Dendritic cell treated with granulocyte-macrophage colony-stimulating factor and Interleukin-4, amounts not matched to agents 40 ng/mL and 50 ng/mL, for 4 days (primary cell): ENCODE measurements around the gene POP4.
"Not testable (repeated sequence)": the region's sequence is repeated elsewhere in the genome, so short reads cannot be mapped to it uniquely, and the experiment has no call there.

Experiments
- H3K27ac Mint-ChIP-seq: one replicate; pipeline ENCODE4 v1.8.0; 2022; ENCODE audit warnings: mild to moderate bottlenecking, mixed read lengths
- H3K27me3 Mint-ChIP-seq: one replicate; pipeline ENCODE4 v1.8.0; 2022; ENCODE audit warnings: mild to moderate bottlenecking, mixed read lengths
- H3K36me3 Mint-ChIP-seq: one replicate; pipeline ENCODE4 v1.8.0; 2022; ENCODE audit warnings: low read depth, mixed read lengths
- H3K4me1 Mint-ChIP-seq: one replicate; pipeline ENCODE4 v1.8.0; 2022; ENCODE audit warnings: low read depth, mixed read lengths
- H3K4me3 Mint-ChIP-seq: one replicate; pipeline ENCODE4 v1.8.0; 2022; ENCODE audit warnings: mild to moderate bottlenecking, moderate library complexity, mixed read lengths
- H3K9me3 Mint-ChIP-seq: one replicate; pipeline ENCODE4 v1.8.0; 2022; ENCODE audit warnings: mixed read lengths
- intact Hi-C: fragments of 100-400 bp; cut with micrococcal nuclease; formaldehyde crosslinking; loops from one replicate; pipeline ENCODE4 v1.15.0; 2022

The POP4 gene

GRCh38 chr19:29624489-29625185 lies 18.6 kb downstream of the POP4 start:
- no peaks in the 10 kb centered on the region for H3K36me3 Mint-ChIP-seq
- no peak overlapping the region for H3K27ac Mint-ChIP-seq
- intact Hi-C loops: no loop called here
- peaks cover 5% of the 10 kb centered on the region for H3K4me1 Mint-ChIP-seq
- H3K9me3 Mint-ChIP-seq: no peaks in the 10 kb centered on the region
- H3K27me3 Mint-ChIP-seq: peaks cover 16% of the 10 kb centered on the region
- no peak overlapping the region for H3K4me3 Mint-ChIP-seq

DNA sequence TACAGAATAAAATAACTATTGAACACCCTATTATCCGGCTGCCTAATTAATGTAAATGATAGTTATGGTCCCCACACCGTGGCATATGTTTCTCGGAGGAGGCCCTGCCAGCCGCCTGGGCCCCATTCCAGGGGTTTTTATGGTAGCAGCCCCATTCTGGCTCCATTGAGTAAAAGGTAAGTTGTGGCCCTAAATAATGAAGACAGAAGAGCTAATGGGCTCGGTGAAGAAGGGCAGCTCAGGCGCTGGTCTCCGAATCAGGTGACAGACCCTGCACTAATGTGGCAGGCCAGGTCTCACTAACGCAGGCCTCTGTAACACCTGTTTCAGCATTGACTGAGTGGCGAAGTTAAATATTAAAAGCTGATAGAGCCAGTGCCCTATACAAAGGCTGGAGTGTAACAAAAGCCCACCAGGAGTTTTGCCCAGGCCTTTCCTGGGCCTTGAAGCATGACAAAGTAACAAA lies 19.1 kb downstream of the POP4 start:
- Mint-ChIP-seq H3K9me3 (no peaks in the 10 kb centered on the region), H3K27me3 (peaks cover 16% of the 10 kb centered on the region), H3K4me3 (no peak overlapping the region), H3K36me3 (no peaks in the 10 kb centered on the region), H3K4me1 (peaks cover 5% of the 10 kb centered on the region), H3K27ac (no peak overlapping the region)
- intact Hi-C loops: no loop called here

DNA sequence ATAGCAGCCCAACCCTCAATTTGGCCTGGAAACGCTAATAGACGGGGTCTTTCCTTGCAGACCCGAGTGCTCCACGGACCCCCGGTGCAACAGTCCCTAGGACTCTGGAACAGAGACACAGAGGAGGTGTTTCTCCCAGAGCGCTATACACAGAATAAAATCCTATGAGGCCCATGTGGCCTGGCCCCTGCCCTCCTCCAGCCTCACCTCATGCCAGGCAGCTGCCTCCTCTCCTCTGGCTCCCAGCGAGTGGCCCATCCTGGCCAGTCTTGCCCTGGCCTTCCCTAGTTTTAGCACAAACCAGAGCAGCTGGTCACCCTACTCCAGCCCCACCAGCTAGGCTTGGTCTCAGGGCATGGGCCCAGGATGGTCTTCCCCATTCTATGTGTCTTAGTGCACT lies 20.3 kb downstream of the POP4 start:
- H3K27ac Mint-ChIP-seq: no peak overlapping the region
- intact Hi-C loops: no loop called here
- H3K9me3 Mint-ChIP-seq: no peaks in the 10 kb centered on the region

DNA sequence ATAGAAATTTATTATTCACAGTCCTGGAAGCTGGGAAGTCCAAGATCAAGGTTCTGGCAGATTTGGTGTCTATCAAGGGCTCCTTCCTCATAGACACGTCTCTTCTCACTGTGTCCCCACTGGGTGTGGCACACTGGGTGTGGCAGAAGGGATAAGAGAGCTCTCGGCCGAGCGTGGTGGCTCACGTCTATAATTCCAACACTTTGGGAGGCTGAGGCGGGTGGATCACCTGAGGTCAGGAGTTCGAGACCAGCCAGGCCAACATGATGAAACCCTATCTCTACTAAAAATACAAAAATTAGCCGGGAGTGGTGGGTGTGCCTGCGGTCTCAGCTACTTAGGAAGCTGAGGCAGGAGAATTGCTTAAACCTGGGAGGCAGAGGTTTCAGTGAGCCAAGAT lies 20.7 kb downstream of the POP4 start:
- intact Hi-C loops, H3K9me3 Mint-ChIP-seq, H3K4me3 Mint-ChIP-seq, H3K4me1 Mint-ChIP-seq, H3K36me3 Mint-ChIP-seq, H3K27ac Mint-ChIP-seq, H3K27me3 Mint-ChIP-seq: not testable (repeated sequence)

More for the DNA sequence above, 20.3 kb downstream of the POP4 start:
- Mint-ChIP-seq H3K4me3 (no peak overlapping the region), H3K27me3 (peaks cover 6% of the 10 kb centered on the region), H3K36me3 (no peaks in the 10 kb centered on the region), H3K4me1 (peaks cover under 1% of the 10 kb centered on the region)

DNA sequence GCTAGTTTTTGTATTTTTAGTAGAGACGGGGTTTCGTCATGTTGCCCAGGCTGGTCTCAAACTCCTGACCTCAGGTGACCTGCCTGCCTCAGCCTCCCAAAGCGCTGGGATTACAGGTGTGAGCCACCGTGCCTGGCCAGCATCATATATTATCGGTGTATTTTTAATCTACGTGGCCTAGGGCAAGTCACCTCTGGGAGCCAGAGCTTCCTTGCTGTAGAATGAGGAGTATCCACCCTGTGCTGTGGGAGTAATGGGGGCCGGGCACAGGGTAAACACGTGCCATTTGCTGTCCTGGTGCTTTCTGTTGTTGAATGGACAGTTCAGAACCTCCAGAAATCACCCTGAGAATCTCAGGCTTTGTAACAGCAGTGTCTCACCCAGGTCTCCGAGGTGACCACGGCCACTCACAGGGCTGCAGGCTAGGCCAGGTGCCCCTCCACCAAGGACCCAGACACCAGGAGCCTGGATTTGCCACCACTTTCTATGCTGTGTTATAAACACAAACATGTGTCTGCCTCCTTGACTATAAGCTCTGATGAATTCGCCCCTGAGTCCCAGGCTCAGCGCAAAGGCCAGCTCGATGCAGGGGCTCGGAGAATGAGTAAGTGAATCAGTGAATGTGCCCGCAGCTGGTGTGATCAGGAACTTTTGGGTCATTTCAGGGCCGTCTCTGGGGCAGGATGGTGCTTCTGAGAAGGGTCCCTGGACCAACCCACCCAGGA lies 22.7 kb downstream of the POP4 start:
- Mint-ChIP-seq H3K4me3 (no peak overlapping the region), H3K9me3 (no peaks in the 10 kb centered on the region), H3K36me3 (no peaks in the 10 kb centered on the region), H3K27ac (no peak overlapping the region), H3K27me3 (no peaks in the 10 kb centered on the region), H3K4me1 (no peaks in the 10 kb centered on the region)
- intact Hi-C loops: no loop called here

GRCh38 chr19:29629836-29630534 lies 23.9 kb downstream of the POP4 start:
- H3K4me3 Mint-ChIP-seq: no peak overlapping the region
- no peaks in the 10 kb centered on the region for H3K9me3 Mint-ChIP-seq
- H3K4me1 Mint-ChIP-seq: no peaks in the 10 kb centered on the region
- H3K27ac Mint-ChIP-seq: no peak overlapping the region
- H3K36me3 Mint-ChIP-seq: no peaks in the 10 kb centered on the region
- intact Hi-C loops: no loop called here
- H3K27me3 Mint-ChIP-seq: no peaks in the 10 kb centered on the region

DNA sequence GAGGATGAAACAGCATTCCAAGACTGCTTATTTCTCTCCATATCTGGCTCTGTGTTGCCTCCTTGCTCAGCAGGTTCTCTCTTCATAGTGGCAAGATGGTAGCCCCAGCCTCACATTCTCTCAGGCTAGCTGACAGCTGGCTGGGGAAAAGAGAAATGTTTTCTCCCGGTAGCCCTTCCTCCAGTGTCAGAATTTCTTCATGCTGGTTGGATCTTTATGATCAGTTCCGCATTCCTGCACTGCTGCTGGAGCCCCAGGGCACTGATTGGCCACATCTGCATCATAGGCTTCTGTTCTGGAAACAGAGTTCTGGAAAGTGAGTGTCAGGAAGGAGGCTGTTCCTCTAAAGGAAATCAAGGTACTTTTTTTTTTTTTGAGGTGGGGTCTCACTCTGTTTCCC lies 24.6 kb downstream of the POP4 start:
- no peak overlapping the region for H3K4me3 Mint-ChIP-seq
- no peaks in the 10 kb centered on the region for H3K36me3 Mint-ChIP-seq
- intact Hi-C loops: no loop called here
- no peaks in the 10 kb centered on the region for H3K9me3 Mint-ChIP-seq
- H3K27ac Mint-ChIP-seq: no peak overlapping the region
- H3K4me1 Mint-ChIP-seq: no peaks in the 10 kb centered on the region
- no peaks in the 10 kb centered on the region for H3K27me3 Mint-ChIP-seq

- Mint-ChIP-seq H3K4me1 (no peaks in the 10 kb centered on the region), H3K27ac (no peak overlapping the region), H3K27me3 (no peaks in the 10 kb centered on the region), H3K9me3 (no peaks in the 10 kb centered on the region), H3K4me3 (no peak overlapping the region), H3K36me3 (no peaks in the 10 kb centered on the region)
- intact Hi-C loops: no loop called here
Observed at GRCh38 chr19:29631450-29631849, 25.4 kb downstream of the POP4 start.

DNA sequence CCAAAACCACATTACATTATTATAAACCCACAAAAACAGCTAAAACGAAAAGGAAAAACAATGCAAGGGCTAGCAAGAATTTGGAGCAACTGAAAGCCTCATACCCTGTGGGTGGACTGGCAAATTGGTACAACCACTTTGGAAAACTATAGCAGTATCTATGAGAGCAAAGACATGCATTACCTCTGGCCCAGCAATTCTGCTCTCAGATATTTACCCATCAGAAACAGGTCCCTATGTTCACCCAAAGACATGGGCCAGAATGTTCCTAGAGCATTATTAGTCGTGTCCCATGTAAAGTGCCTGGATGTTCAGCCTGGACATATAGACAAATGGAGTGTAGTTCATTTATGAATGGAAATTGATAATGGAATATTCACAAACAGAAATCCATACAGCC lies 27.9 kb downstream of the POP4 start:
- Mint-ChIP-seq H3K9me3 (no peaks in the 10 kb centered on the region), H3K27me3 (no peaks in the 10 kb centered on the region), H3K36me3 (no peaks in the 10 kb centered on the region), H3K4me1 (no peaks in the 10 kb centered on the region), H3K4me3 (no peak overlapping the region), H3K27ac (no peak overlapping the region)
- intact Hi-C loops: no loop called here

GRCh38 chr19:29634423-29635130 lies 28.5 kb downstream of the POP4 start:
- no peaks in the 10 kb centered on the region for H3K9me3 Mint-ChIP-seq
- intact Hi-C loops: no loop called here

GRCh38 chr19:29635963-29636362 lies 29.9 kb downstream of the POP4 start:
- Mint-ChIP-seq H3K27ac (no peak overlapping the region), H3K27me3 (no peaks in the 10 kb centered on the region), H3K36me3 (no peaks in the 10 kb centered on the region), H3K4me1 (no peaks in the 10 kb centered on the region), H3K4me3 (no peak overlapping the region), H3K9me3 (no peaks in the 10 kb centered on the region)
- intact Hi-C loops: no loop called here

More at GRCh38 chr19:29634423-29635130, 28.5 kb downstream of the POP4 start:
- H3K27ac Mint-ChIP-seq: no peak overlapping the region
- H3K36me3 Mint-ChIP-seq: no peaks in the 10 kb centered on the region
- no peaks in the 10 kb centered on the region for H3K4me1 Mint-ChIP-seq
- H3K27me3 Mint-ChIP-seq: no peaks in the 10 kb centered on the region
- H3K4me3 Mint-ChIP-seq: no peak overlapping the region

- Mint-ChIP-seq H3K9me3 (no peaks in the 10 kb centered on the region), H3K4me3 (no peak overlapping the region), H3K36me3 (no peaks in the 10 kb centered on the region), H3K27me3 (no peaks in the 10 kb centered on the region), H3K4me1 (peaks cover 5% of the 10 kb centered on the region), H3K27ac (no peak overlapping the region)
- intact Hi-C loops: no loop called here
Observed at GRCh38 chr19:29636553-29637360, 30.7 kb downstream of the POP4 start.

DNA sequence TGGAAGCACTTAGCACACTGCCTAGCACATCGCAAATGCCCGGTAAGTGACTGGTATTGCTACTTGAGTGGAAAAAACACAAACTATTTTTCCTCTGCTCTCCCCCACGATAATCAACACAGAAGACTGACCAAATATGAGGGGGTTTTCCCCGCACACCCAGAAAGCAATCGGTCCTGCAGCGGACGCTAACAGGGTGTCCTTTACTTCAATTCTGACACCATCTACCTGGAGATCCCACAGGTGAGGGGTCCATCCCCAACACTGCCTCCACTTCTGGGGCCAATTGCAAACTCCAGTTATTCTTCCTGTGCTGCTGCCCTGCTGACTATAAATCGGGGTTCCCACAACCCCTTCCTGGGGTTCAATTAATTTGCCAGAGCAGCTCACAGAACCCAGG lies 33.0 kb downstream of the POP4 start:
- Mint-ChIP-seq H3K4me3 (no peak overlapping the region), H3K4me1 (peaks cover 6% of the 10 kb centered on the region), H3K27ac (no peak overlapping the region), H3K9me3 (no peaks in the 10 kb centered on the region), H3K36me3 (no peaks in the 10 kb centered on the region), H3K27me3 (no peaks in the 10 kb centered on the region)
- intact Hi-C loops: no loop called here
